HepG2 (cell line): ENCODE results near the gene MMS19. TPM values are rescaled to one million over a fixed set of nuclear protein-coding genes. Genes with fewer than 3 reads are reported as not detected.

Experiments
- ESRRA ChIP-seq: sonication (generic); formaldehyde crosslinking; IDR thresholded peaks from 2 replicates; pipeline ENCODE4 v1.5.1; 2020; ENCODE audit warnings: mild to moderate bottlenecking, low read depth, missing genetic modification reagents
- IRF1 ChIP-seq: sonication (generic); formaldehyde crosslinking; IDR thresholded peaks from 2 replicates; pipeline ENCODE4 v1.4.0; 2020; ENCODE audit warnings: low read depth, mild to moderate bottlenecking, missing genetic modification reagents
- MEF2D ChIP-seq: sonication (generic); formaldehyde crosslinking; IDR thresholded peaks from 2 replicates; pipeline ENCODE4 v1.5.1; 2020; ENCODE audit warnings: mild to moderate bottlenecking, missing genetic modification reagents
- MTF2 ChIP-seq: sonication (generic); formaldehyde crosslinking; IDR thresholded peaks from 2 replicates; pipeline ENCODE4 v1.5.0; 2020; ENCODE audit warnings: missing genetic modification reagents, borderline replicate concordance
- MXD4 ChIP-seq: IDR thresholded peaks from 2 replicates; pipeline ENCODE4 v1.6.1; 2016; ENCODE audit warnings: mild to moderate bottlenecking, missing biosample characterization, missing genetic modification reagents
- PAWR ChIP-seq: sonication (generic); formaldehyde crosslinking; IDR thresholded peaks from 2 replicates; pipeline ENCODE4 v1.4.0; 2020; ENCODE audit warnings: missing genetic modification reagents, mild to moderate bottlenecking, borderline replicate concordance
- PHB2 ChIP-seq: fragments of 450-650 bp; IDR thresholded peaks from 2 replicates; pipeline ENCODE4 v1.6.1; 2018; ENCODE audit not compliant: partially characterized antibody
- RCOR2 ChIP-seq: IDR thresholded peaks from 2 replicates; pipeline ENCODE4 v1.6.1; 2016; ENCODE audit warnings: missing biosample characterization, missing genetic modification reagents
- SAFB2 ChIP-seq: sonication (generic); formaldehyde crosslinking; IDR thresholded peaks from 2 replicates; pipeline ENCODE4 v1.5.1; 2020; ENCODE audit warnings: missing genetic modification reagents, low read depth, mild to moderate bottlenecking, borderline replicate concordance
- SKIL ChIP-seq: sonication (generic); formaldehyde crosslinking; IDR thresholded peaks from 2 replicates; pipeline ENCODE4 v1.8.0; 2022; ENCODE audit warnings: missing genetic modification reagents, mild to moderate bottlenecking, moderate library complexity, borderline replicate concordance
- TBP ChIP-seq: sonication (generic); formaldehyde crosslinking; IDR thresholded peaks from 2 replicates; pipeline ENCODE4 v1.5.0; 2020; ENCODE audit warnings: missing genetic modification reagents
- YY1 ChIP-seq: IDR thresholded peaks from 2 replicates; pipeline ENCODE4 v1.6.1; 2011; ENCODE audit warnings: low read length, low read depth, moderate library complexity, mild to moderate bottlenecking; ENCODE audit not compliant: insufficient read depth, insufficient replicate concordance
- ZBED4 ChIP-seq: sonication (generic); formaldehyde crosslinking; IDR thresholded peaks from 2 replicates; pipeline ENCODE4 v1.4.0; 2020; ENCODE audit warnings: missing genetic modification reagents, borderline replicate concordance
- ZFP90 ChIP-seq: sonication (generic); formaldehyde crosslinking; IDR thresholded peaks from 2 replicates; pipeline ENCODE4 v1.8.0; 2022; ENCODE audit warnings: missing genetic modification reagents, mild to moderate bottlenecking, inconsistent platforms, borderline replicate concordance
- ZNF160 ChIP-seq: sonication (generic); formaldehyde crosslinking; IDR thresholded peaks from 2 replicates; pipeline ENCODE4 v1.8.0; 2022; ENCODE audit warnings: mild to moderate bottlenecking, inconsistent platforms, missing genetic modification reagents
- ZNF280D ChIP-seq: sonication (generic); formaldehyde crosslinking; IDR thresholded peaks from 2 replicates; pipeline ENCODE4 v1.5.1; 2020; ENCODE audit warnings: mild to moderate bottlenecking, missing genetic modification reagents
- ZNF30 ChIP-seq: sonication (generic); formaldehyde crosslinking; IDR thresholded peaks from 2 replicates; pipeline ENCODE4 v1.5.0; 2020; ENCODE audit warnings: mild to moderate bottlenecking, missing genetic modification reagents
- ZNF773 ChIP-seq: sonication (generic); formaldehyde crosslinking; IDR thresholded peaks from 2 replicates; pipeline ENCODE4 v1.4.0; 2020; ENCODE audit warnings: missing genetic modification reagents, borderline replicate concordance
- polyA plus RNA-seq, 8 experiments: library from polyadenylated mRNA; depleted of rRNA in 3 of 8; stranded (reverse) in 7 of 8; unstranded in 1 of 8; fragments of >200 nt; fragmentation: Illumina TruSeq in 4 of 8; extraction: Trizol in 4 of 8; gene quantifications; 2 replicates each; pipeline versions ENCODE4 v1.2.1 to v1.2.3, GENCODE V29; 2011 to 2016; ENCODE audit warnings: low read depth in 4 of 8, missing spikeins in 1 of 8, mixed read lengths in 1 of 8; ENCODE audit not compliant: insufficient read depth in 1 of 8
- total RNA-seq, 5 experiments: library from RNA; depleted of rRNA; stranded (reverse); fragments of >200 nt; fragmentation: Illumina TruSeq; extraction: Trizol; gene quantifications; 2 replicates each; pipeline ENCODE4 v1.2.3, GENCODE V29; 2016; ENCODE audit warnings: low read depth in 1 of 5

The MMS19 gene
- total and polyA plus RNA-seq, 2 of the 13 experiments (the other 11 are each of a cell fraction or from before 2014, with no cell fraction given) = 76.4 to 107 TPM

- TF ChIP-seq ZNF280D (CRISPR knock-in tag) = no peak
- TF ChIP-seq SKIL (CRISPR knock-in tag) = no peak
- TF ChIP-seq IRF1 (CRISPR knock-in tag) = no peak
- TF ChIP-seq SAFB2 = 0 out of 2 replicates have a peak, but pooled peaks have one; percentile 37
- no peak for TF ChIP-seq PAWR (CRISPR knock-in tag)
- no peak for TF ChIP-seq PHB2
- TF ChIP-seq TBP (CRISPR knock-in tag) = 0 out of 2 replicates have a peak, but pooled peaks have one; percentile 86
- TF ChIP-seq MEF2D (CRISPR knock-in tag) = peak; percentile 57
- no peak for TF ChIP-seq ZNF30
- TF ChIP-seq YY1 = peak; percentile 93
- no peak for TF ChIP-seq RCOR2 (CRISPR knock-in tag)
- TF ChIP-seq ZNF773 = peak; percentile 10; the same call in 1 of the 2 replicates
- TF ChIP-seq MTF2 (CRISPR knock-in tag) = no peak
- peak; percentile 81 for TF ChIP-seq ZBED4 (CRISPR knock-in tag)
- TF ChIP-seq ZNF160 = peak; percentile 65; the same call in 1 of the 2 replicates
- TF ChIP-seq ZFP90 (CRISPR knock-in tag) = no peak
- TF ChIP-seq ESRRA = no peak
- TF ChIP-seq MXD4 (CRISPR knock-in tag) = no peak; the same call in 1 of the 2 replicates
Measured at GRCh38 chr10:97445722-97446639, 52.2 kb downstream of the MMS19 start, which contains the start of the genes EXOSC1 and ZDHHC16 (continued).
